ENCODE data around the gene NAPEPLD.
"Not testable (repeated sequence)": the region's sequence is repeated elsewhere in the genome, so short reads cannot be mapped to it uniquely, and the experiment has no call there.

NAPEPLD gene

DNA sequence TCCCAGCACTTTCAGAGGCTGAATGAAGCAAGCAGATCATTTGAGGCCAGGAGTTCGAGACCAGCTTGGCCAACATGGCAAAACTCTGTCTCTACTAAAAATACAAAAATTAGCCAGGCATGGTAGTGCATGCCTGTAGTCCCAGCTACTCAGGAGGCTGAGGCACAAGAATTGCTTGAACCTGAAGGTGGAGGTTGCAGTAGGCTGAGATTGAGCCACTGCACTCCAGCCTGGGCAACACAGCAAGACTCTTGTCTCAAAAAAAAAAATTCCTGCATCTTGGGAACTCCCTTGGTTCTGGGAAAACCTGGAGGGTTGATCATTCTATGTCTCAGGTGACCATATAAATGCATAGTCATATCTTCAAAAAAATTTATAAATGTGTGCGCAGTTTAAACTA lies 4.1 kb downstream of the NAPEPLD start:
- not testable (repeated sequence) for DNase-seq (ENCODE audit: low read depth)

DNA sequence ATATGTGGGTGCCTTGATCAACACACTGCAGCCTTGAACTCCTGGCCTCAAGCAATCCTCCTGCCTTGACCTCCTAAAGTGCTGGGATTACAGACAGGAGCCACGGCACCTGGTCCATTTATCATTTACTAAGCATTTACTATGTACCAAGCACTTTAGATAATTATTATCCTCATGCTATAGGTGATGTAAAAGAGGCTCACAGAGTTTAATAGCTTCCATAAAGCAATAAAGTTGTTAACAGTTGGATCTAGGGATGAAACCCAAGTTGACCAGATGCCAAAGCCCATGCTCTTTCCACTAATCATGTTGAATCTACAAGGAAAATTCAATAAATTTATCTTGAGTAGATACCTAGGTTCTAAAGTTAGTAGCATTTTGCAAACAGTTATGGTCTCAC lies 5.0 kb downstream of the NAPEPLD start:
- no peak for DNase-seq (ENCODE audit: low read depth)

GRCh38 chr7:103142494-103142893 lies 6.4 kb downstream of the NAPEPLD start:
- DNase-seq (ENCODE audit: low read depth): no peak

DNA sequence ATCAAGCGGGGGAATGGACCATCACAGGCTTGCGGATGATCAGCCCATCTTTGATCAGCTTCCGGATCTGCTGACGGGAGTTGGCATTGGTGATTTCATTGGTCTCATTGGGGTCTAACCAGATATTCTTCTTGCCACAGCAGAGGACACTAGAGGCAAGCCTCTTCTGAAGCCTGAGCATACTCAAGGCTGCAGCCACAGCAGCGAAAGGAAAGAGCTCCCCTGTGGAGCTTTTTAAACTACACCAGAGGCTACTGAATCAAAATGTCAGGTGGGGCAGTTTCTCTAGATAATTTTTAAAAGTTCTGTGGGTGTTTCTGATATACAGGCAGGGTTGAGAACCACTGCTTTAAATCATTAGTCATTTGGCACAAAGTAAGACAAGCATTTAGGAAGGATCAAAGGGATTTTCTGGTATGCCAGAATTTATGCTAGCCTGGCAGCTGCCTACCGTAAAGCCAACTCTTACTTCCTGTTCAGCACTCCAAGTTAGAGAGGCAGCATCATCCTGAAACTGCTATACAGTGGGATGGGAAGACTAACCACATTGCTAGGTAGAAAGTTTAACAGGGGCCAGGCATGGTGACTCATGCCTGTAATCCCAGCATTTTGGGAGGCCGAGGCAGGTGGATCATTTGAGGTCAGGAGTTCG lies 7.0 kb downstream of the NAPEPLD start:
- no peak for DNase-seq (ENCODE audit: low read depth)

GRCh38 chr7:103140685-103141084 lies 8.2 kb downstream of the NAPEPLD start:
- DNase-seq (ENCODE audit: low read depth): no peak

GRCh38 chr7:103140061-103140460 lies 8.8 kb downstream of the NAPEPLD start:
- no peak for DNase-seq (ENCODE audit: low read depth)

DNA sequence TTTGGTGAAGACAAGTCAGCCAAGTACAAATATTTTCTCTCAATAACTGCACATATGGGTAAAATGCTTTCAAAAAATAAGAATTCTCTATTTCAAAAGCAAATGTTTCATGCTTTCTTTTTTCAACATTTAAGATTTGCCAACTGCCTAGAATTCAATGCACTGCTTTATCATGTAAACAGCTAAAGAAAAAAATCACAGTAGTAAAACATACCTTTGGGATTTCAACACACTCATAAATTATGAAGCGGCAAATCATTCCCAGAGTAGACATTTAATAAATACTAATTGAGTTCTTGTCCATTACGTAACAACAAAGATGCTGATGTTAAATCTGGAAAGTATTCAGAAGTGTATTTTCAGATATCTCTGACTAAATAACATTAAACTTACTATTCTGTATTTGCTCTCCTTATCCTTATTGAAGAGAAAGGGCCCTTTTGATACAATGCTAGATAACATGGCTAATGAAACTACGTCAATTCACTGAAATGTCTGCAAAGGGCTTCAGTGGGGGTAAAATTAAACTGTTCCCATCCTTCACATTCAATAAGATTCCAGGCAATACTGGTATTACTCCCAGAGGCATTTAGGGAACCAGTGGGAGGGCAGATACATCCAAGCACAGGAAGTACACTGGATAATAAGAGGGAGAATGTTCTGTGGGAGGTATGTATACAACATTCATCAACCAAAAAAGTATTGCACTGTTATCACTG lies 13.9 kb downstream of the NAPEPLD start:
- DNase-seq (ENCODE audit: low read depth): no peak

GRCh38 chr7:103132995-103133688 lies 15.8 kb downstream of the NAPEPLD start:
- no peak for DNase-seq (ENCODE audit: low read depth)

DNA sequence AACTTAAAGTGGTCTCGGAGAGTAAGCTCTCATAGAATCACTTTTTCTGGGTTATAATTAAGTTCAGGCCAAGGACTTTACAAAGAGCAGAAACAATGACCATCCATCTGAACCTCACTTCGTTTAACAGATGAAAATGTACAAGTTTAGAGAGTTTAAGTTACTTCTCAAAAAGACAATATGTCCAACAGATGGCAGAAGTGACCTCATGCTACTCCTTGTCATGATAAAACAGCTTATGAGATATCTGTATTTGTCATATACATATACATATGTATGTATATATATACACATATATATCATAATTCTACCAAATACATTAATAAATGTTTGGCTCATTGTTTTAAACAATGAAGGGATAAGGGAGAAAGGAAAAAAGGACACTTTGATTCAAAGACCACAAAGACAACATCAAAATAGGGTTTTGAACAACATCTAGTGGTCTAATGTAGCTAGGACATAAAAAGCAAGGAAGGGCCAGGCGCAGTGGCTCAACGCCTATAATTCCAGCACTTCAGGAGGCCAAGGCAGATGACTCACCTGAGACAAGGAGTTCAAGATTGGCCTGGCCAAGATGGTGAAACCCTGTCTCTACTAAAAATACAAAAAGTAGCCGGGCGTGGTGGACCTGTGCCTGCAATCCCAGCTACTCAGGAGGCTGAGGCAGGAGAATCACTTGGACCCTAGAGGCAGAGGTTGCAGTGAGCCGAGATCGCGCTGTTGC lies 17.8 kb downstream of the NAPEPLD start:
- DNase-seq (ENCODE audit: low read depth): no peak

GRCh38 chr7:103129702-103130549 lies 19.0 kb downstream of the NAPEPLD start:
- no peak for DNase-seq (ENCODE audit: low read depth)

- DNase-seq (ENCODE audit: low read depth): no peak
Observed at GRCh38 chr7:103127006-103127405, 21.9 kb downstream of the NAPEPLD start.

DNA sequence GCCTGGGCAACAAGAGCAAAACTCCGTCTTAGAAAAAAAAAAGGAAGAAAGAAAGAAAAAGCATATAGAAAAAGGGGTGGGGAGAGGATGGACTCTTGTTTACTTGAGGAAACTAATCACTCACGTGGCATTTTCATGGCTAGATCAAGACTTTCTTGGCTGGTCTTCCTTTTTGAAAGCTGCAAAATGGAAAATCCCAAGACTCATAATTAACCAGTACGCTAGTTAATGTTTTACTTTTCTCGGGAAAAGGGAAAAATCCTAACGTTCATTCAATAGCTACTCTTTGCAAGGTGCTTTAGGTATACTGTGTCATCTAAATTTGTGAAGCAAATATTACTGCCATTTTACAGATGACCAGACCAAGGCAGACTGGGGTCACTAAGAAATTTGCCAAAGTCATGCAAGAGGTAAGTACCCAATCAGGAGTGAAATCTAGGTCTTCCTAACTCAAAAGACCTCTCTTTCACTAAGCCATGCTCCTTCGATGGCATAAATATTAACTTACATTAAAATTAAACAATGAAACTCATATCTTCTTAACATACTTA lies 24.4 kb downstream of the NAPEPLD start:
- no peak for DNase-seq (ENCODE audit: low read depth)

DNA sequence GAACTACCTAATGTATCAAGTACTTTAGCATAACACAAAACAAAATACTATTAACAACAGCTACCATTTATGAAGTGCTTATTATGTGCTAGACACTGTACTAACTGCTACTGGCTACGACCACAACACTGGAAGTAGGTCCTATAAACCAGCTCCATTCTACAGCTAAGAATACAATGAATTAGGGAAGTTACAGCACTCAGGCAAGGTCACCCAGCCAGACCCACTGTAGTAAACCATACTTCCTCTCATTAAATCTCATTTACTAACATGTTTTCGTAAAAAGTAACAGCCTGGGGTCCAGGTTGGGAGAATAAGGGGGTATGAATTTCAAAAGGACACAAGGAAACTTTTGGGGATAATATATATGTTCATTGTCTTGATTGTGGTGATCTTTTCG lies 25.4 kb downstream of the NAPEPLD start:
- DNase-seq (ENCODE audit: low read depth): no peak

DNA sequence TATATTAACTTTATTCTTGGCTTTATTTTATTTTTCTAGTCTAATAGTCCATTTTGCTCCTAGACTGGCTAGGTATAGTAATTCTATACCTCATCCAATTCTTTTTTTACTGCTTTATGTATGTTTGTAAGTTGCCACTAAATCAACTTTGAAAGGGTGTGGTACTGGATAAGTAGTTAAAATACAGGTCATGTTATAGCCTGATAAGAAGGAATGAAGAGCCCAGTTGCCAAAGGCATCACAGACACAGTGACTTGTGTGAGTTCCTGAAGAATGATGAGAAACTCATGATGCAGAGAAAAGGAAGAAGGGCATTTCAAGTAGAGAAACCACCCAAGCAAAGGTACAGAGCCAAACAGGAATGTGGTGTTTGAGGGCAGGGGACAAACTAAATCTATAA lies 27.3 kb downstream of the NAPEPLD start:
- DNase-seq (ENCODE audit: low read depth): no peak

DNA sequence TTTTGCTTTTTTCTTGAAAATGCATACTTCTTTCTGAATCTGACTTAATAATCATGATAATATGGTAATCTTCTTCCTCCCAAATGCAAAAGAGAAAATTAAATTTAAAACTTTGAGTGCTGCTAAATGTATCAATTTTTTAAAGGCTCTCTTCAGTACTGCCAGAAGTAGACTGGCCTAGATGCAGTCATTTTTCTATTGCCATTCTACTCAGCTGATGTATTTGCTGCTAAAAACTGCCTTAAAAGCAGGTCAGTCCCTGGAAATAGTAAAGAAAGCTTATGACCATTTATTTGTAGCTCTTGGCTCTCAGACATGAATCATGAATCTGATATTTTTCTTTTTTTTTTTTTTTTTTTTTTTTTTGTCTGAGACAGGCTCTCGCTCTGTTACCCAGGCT lies 28.5 kb downstream of the NAPEPLD start:
- DNase-seq (ENCODE audit: low read depth): no peak

- no peak for DNase-seq (ENCODE audit: low read depth)
Observed at GRCh38 chr7:103119791-103120291, 29.1 kb downstream of the NAPEPLD start.

DNA sequence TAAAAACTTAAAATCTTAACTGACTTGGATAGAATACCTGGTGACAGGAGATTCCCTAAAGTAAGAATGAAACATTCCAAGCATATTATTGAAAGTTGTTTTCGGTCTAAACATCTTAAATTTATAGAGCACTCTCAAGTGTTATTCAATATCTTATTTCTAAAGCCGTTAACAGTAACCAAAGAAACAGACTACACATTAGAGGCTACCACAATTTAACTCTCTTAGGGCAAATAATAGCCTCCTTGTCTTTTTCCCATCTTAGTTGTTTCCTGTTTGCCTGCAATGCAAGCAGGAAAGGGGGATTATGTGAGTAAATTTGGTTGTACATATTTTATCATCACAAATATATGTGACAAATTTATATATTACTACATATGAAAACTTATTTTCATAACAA lies 31.4 kb downstream of the NAPEPLD start:
- DNase-seq (ENCODE audit: low read depth): no peak

- no peak for DNase-seq (ENCODE audit: low read depth)
Observed at GRCh38 chr7:103116991-103117390, 31.9 kb downstream of the NAPEPLD start.

DNA sequence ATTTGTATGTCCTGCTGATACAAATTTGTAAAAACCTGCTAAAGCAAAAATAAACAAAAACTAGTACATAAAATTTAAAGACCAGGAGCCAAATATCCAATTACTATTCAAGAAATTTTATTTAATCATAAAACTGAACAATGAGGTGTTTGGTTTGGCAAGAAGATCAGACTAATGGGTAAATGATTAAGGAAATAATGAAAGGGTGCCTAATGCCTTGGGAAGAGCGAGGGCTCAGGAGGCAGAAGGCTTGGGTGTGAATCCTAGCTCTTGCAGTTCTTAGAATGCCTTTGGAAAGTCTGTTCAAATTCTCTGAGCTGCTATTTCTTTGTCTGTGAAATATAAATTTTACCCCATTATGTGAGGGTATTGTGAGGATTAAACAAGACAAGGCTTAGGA lies 32.4 kb downstream of the NAPEPLD start:
- no peak for DNase-seq (ENCODE audit: low read depth)

DNA sequence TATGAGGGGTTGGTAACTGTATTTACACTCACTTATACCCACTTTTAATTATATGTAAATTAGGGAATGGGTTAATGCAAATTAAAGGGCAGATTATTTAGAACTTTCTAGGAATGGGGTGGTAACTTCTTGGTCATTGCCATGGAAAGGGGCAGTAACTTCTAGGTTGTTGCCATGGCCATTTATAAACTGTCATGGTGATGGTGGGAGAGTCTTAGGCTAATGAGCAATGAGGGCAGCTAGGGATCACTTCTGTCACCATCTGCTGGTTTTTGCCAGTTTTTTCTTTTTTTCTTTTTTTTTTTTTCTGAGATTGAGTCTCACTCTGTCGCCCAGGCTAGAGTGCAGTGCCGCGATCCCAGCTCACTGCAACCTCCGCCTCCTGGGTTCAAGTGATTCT lies 33.1 kb downstream of the NAPEPLD start:
- no peak for DNase-seq (ENCODE audit: low read depth)

GRCh38 chr7:103114576-103115008 lies 34.3 kb downstream of the NAPEPLD start:
- no peak for DNase-seq (ENCODE audit: low read depth)

All from CMK (cell line).